ENCODE results near the gene GARIN5A. TPM values are rescaled to one million over a fixed set of nuclear protein-coding genes. Genes with fewer than 3 reads are reported as not detected.

Gene GARIN5A
- total RNA-seq, 1 experiment from 2014 or later: 6.2 TPM

GRCh38 chr19:50496189-50497021 lies 19.8 kb upstream of the GARIN5A start:
- no peak overlapping the region for H3K27ac ChIP-seq (ENCODE audit: low read length)
- no peaks in the 10 kb centered on the region for H3K4me1 ChIP-seq (ENCODE audit: insufficient read depth, low read length)
- no peaks in the 10 kb centered on the region for H4K20me1 ChIP-seq (ENCODE audit: low read length)
- H3K9ac ChIP-seq (ENCODE audit: low read length): no peak overlapping the region
- CTCF ChIA-PET: interaction anchor here (0.8 kb wide), 1 partner anchor 41 kb away, joined by 3 read pairs; no protein-coding TSS in a partner anchor
- BruUV-seq (replicated peaks): no TSS peak
- no peak overlapping the region for H3K4me3 ChIP-seq (ENCODE audit: low read length)
- H3K4me2 ChIP-seq (ENCODE audit: low read length): no peak overlapping the region
- H3K27me3 ChIP-seq (ENCODE audit: low read length): no peaks in the 10 kb centered on the region
- no peaks in the 10 kb centered on the region for H3K79me2 ChIP-seq (ENCODE audit: low read length)
- no peak overlapping the region for H2AFZ ChIP-seq (ENCODE audit: low read length)
- no peaks in the 10 kb centered on the region for H3K36me3 ChIP-seq (ENCODE audit: low read depth, low read length)
- DNase-seq (no peak), ATAC-seq (peak; percentile 54)
- TF ChIP-seq EZH2 (IDR thresholded peaks at IDR 0.05; ENCODE audit: low read length, unreplicated experiment) (no peak), CTCF (conservative IDR thresholded peaks at IDR 0.05; ENCODE audit: low read depth, low read length) (no peak), EZH2phosphoT487 (IDR thresholded peaks at IDR 0.05; ENCODE audit: borderline replicate concordance, low read length) (no peak)
- POLR2A ChIA-PET (ENCODE audit: unreplicated experiment): no interaction called here
- no peaks in the 10 kb centered on the region for H3K9me3 ChIP-seq (ENCODE audit: low read length)
- no peaks in the 10 kb centered on the region for H3F3A ChIP-seq (ENCODE audit: low read length, unreplicated experiment)
- no peaks in the 10 kb centered on the region for H3K9me2 ChIP-seq (replicated peaks; ENCODE audit: low read length)
- intact Hi-C loops (cut with micrococcal nuclease): no loop called here

- Histone ChIP-seq H4K20me1 (ENCODE audit: low read length) (no peaks in the 10 kb centered on the region), H3K27ac (ENCODE audit: low read length) (no peak overlapping the region), H3K4me2 (ENCODE audit: low read length) (no peak overlapping the region), H3K9me3 (ENCODE audit: low read length) (no peaks in the 10 kb centered on the region), H3F3A (ENCODE audit: low read length, unreplicated experiment) (no peaks in the 10 kb centered on the region), H3K79me2 (ENCODE audit: low read length) (no peaks in the 10 kb centered on the region), H3K4me1 (ENCODE audit: insufficient read depth, low read length) (no peaks in the 10 kb centered on the region), H3K4me3 (ENCODE audit: low read length) (no peak overlapping the region), H3K9ac (ENCODE audit: low read length) (no peak overlapping the region), H3K9me2 (replicated peaks; ENCODE audit: low read length) (no peaks in the 10 kb centered on the region), H3K36me3 (ENCODE audit: low read depth, low read length) (no peaks in the 10 kb centered on the region), H2AFZ (ENCODE audit: low read length) (no peak overlapping the region), H3K27me3 (ENCODE audit: low read length) (no peaks in the 10 kb centered on the region)
- ChIA-PET POLR2A (ENCODE audit: unreplicated experiment) (no interaction called here), CTCF (no interaction called here)
- DNase-seq: no peak
- intact Hi-C loops (cut with micrococcal nuclease): no loop called here
- BruUV-seq (replicated peaks): no TSS peak
- TF ChIP-seq EZH2phosphoT487 (IDR thresholded peaks at IDR 0.05; ENCODE audit: borderline replicate concordance, low read length): no peak
- no peak for TF ChIP-seq EZH2 (IDR thresholded peaks at IDR 0.05; ENCODE audit: low read length, unreplicated experiment)
- TF ChIP-seq CTCF (conservative IDR thresholded peaks at IDR 0.05; ENCODE audit: low read depth, low read length): no peak
- no peak for ATAC-seq
Measured at GRCh38 chr19:50495020-50495531, 18.4 kb upstream of the GARIN5A start.
